ENCODE measurements around the gene HHAT.

The HHAT gene

DNA sequence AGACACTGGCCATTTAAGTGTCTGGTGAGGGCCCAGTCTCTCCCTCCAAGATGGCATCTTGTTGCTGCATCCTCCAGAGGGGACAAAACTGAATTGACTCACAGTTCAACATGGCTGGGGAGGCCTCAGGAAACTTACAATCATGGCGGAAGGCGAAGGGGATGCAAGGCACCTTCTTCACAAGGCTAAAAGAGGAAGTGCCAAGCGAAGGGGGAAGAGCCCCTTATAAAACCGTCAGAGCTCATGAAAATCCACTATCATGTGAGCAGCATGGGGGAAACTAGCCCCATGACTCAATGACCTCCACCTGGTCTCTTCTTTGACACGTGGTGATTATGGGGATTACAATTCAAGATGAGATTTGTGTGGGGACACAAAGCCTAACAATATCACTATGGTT lies 280.1 kb downstream of the HHAT start:
- TF ChIP-seq, protein P1, sequence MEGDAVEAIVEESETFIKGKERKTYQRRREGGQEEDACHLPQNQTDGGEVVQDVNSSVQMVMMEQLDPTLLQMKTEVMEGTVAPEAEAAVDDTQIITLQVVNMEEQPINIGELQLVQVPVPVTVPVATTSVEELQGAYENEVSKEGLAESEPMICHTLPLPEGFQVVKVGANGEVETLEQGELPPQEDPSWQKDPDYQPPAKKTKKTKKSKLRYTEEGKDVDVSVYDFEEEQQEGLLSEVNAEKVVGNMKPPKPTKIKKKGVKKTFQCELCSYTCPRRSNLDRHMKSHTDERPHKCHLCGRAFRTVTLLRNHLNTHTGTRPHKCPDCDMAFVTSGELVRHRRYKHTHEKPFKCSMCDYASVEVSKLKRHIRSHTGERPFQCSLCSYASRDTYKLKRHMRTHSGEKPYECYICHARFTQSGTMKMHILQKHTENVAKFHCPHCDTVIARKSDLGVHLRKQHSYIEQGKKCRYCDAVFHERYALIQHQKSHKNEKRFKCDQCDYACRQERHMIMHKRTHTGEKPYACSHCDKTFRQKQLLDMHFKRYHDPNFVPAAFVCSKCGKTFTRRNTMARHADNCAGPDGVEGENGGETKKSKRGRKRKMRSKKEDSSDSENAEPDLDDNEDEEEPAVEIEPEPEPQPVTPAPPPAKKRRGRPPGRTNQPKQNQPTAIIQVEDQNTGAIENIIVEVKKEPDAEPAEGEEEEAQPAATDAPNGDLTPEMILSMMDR (IDR thresholded peaks at IDR 0.05; ENCODE audit: borderline replicate concordance, control extremely low read depth, extremely low read depth, insufficient read depth, missing control alignments): no peak
- no peak for DNase-seq (ENCODE audit: low spot score)
- in situ Hi-C loops (cut with MboI; ENCODE audit: low sequenced_read_pairs, unreplicated experiment): no loop called here

DNA sequence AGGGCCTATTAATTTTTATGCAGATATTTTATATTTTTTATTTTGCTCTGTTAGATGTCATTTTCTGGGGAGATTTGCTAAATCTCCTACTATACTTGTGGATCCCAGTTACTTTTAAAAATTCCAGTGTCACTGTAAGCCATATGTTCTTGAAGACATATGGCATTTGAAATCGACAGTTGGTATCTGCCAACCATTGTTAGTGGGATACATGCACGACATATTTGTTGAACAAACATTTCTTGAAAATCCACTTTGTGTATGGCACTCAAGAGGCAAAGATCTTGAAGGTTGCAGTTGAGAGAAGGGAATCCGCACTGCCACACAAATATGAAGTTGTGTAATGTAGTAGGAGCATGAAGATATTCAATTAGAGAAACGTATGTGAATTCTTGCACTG lies 287.7 kb downstream of the HHAT start:
- in situ Hi-C loops (cut with MboI; ENCODE audit: low sequenced_read_pairs, unreplicated experiment): no loop called here
- TF ChIP-seq, protein P1 (IDR thresholded peaks at IDR 0.05; ENCODE audit: borderline replicate concordance, control extremely low read depth, extremely low read depth, insufficient read depth, missing control alignments): no peak
- DNase-seq (ENCODE audit: low spot score): no peak

DNA sequence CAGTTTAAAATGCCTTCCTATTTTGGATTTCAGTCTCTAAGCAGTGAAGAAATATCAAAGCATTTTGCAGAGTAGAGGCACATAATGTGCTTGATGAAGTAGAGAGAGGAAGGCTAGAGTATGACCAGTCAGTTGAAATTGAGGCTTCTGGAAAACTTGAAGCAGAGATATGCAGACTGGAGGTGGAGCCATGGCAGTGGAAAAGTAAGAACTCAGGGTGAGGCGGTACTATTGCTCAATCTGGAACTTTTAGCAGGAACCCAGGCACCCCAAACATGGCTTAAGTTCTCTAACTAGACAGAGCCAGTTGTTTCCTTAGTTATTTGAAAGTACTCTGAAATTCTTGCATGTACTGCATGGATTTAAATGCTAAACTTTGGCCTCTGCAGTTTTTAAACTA lies 288.6 kb downstream of the HHAT start:
- in situ Hi-C loops (cut with MboI; ENCODE audit: low sequenced_read_pairs, unreplicated experiment): no loop called here
- DNase-seq (ENCODE audit: low spot score): no peak
- TF ChIP-seq, protein P1 (IDR thresholded peaks at IDR 0.05; ENCODE audit: borderline replicate concordance, control extremely low read depth, extremely low read depth, insufficient read depth, missing control alignments): no peak

- DNase-seq (ENCODE audit: low spot score): no peak
- in situ Hi-C loops (cut with MboI; ENCODE audit: low sequenced_read_pairs, unreplicated experiment): no loop called here
- TF ChIP-seq, protein P1 (IDR thresholded peaks at IDR 0.05; ENCODE audit: borderline replicate concordance, control extremely low read depth, extremely low read depth, insufficient read depth, missing control alignments): no peak
Measured at GRCh38 chr1:210618369-210618768, 289.7 kb downstream of the HHAT start.

GRCh38 chr1:210620867-210621488 lies 292.3 kb downstream of the HHAT start:
- no peak for DNase-seq (ENCODE audit: low spot score)
- in situ Hi-C loops (cut with MboI; ENCODE audit: low sequenced_read_pairs, unreplicated experiment): no loop called here
- TF ChIP-seq, protein P1 (IDR thresholded peaks at IDR 0.05; ENCODE audit: borderline replicate concordance, control extremely low read depth, extremely low read depth, insufficient read depth, missing control alignments): no peak

- in situ Hi-C loops (cut with MboI; ENCODE audit: low sequenced_read_pairs, unreplicated experiment): no loop called here
- DNase-seq (ENCODE audit: low spot score): no peak
- TF ChIP-seq, protein P1 (IDR thresholded peaks at IDR 0.05; ENCODE audit: borderline replicate concordance, control extremely low read depth, extremely low read depth, insufficient read depth, missing control alignments): no peak
Measured at GRCh38 chr1:210621712-210622111, 293.0 kb downstream of the HHAT start.

Measured in GM13976 (cell line).